Measurements from ENCODE around the gene RAB4B. TPM values are rescaled to one million over a fixed set of nuclear protein-coding genes. Genes with fewer than 3 reads are reported as not detected.
"Not testable (repeated sequence)": the region's sequence is repeated elsewhere in the genome, so short reads cannot be mapped to it uniquely, and the experiment has no call there.

The RAB4B gene
- total RNA-seq, 6 donors from 2014 or later: 39.9 to 78.5 (median 58.6) TPM

GRCh38 chr19:40777645-40777936, 456 bp upstream of the RAB4B start:
- H3K4me3 ChIP-seq: peak overlapping the region; percentile 63 to 90 (median 88)
- TF ChIP-seq EP300 (IDR thresholded peaks at IDR 0.05): peak in 1 of 4 donors; percentile 31
- TF ChIP-seq POLR2A (IDR thresholded peaks at IDR 0.05): no peak
- no peak for TF ChIP-seq POLR2AphosphoS5 (IDR thresholded peaks at IDR 0.05)
- H3K36me3 ChIP-seq: no peaks in the 10 kb centered on the region
- DNase-seq: no peak
- H3K27ac ChIP-seq: peak overlapping the region; percentile 92 to 98 (median 98)
- WGBS, 2 donors: 0% methylated on average over 10 of the region's 10 CpGs
- peaks cover 13 to 20% (median 18%) of the 10 kb centered on the region in 4 donors for H3K4me1 ChIP-seq
- H3K27me3 ChIP-seq: no peaks in the 10 kb centered on the region
- H3K9me3 ChIP-seq: no peaks in the 10 kb centered on the region
- ATAC-seq (ENCODE audit: low FRiP score in 2 of 2): no peak

GRCh38 chr19:40778706-40779284, 748 bp downstream of the RAB4B start:
- no peak for DNase-seq
- WGBS, 2 donors: 10 to 13% methylated on average over 7 of the region's 7 CpGs
- ATAC-seq (ENCODE audit: low FRiP score in 2 of 2): no peak
- peak overlapping the region; percentile 75 to 90 (median 88) for H3K4me3 ChIP-seq
- TF ChIP-seq POLR2AphosphoS5 (IDR thresholded peaks at IDR 0.05) (no peak), CTCF (IDR thresholded peaks at IDR 0.05) (no peak), POLR2A (IDR thresholded peaks at IDR 0.05) (no peak), EP300 (IDR thresholded peaks at IDR 0.05) (no peak)
- H3K36me3 ChIP-seq: peaks cover 0 to 4% (median 2%) of the 10 kb centered on the region in 4 donors
- no peaks in the 10 kb centered on the region for H3K9me3 ChIP-seq
- peak overlapping the region; percentile 92 to 98 (median 98) for H3K27ac ChIP-seq
- no peaks in the 10 kb centered on the region for H3K27me3 ChIP-seq
- peaks cover 13 to 20% (median 18%) of the 10 kb centered on the region in 4 donors for H3K4me1 ChIP-seq

GRCh38 chr19:40780582-40780981, 2.5 kb downstream of the RAB4B start:
- no peak for DNase-seq
- TF ChIP-seq CTCF (IDR thresholded peaks at IDR 0.05) (no peak), EP300 (IDR thresholded peaks at IDR 0.05) (no peak), POLR2A (IDR thresholded peaks at IDR 0.05) (no peak), POLR2AphosphoS5 (IDR thresholded peaks at IDR 0.05) (no peak)
- WGBS, 2 donors: 92 to 96% methylated on average over 5 of the region's 5 CpGs
- peaks cover 13 to 20% (median 18%) of the 10 kb centered on the region in 4 donors for H3K4me1 ChIP-seq
- H3K4me3 ChIP-seq: no peak overlapping the region
- H3K27me3 ChIP-seq: no peaks in the 10 kb centered on the region
- ATAC-seq (ENCODE audit: low FRiP score in 2 of 2): no peak
- no peaks in the 10 kb centered on the region for H3K9me3 ChIP-seq
- H3K27ac ChIP-seq: no peak overlapping the region
- peaks cover 0 to 15% (median 9%) of the 10 kb centered on the region in 4 donors for H3K36me3 ChIP-seq

GRCh38 chr19:40781140-40781539, 3.1 kb downstream of the RAB4B start:
- WGBS, 2 donors: 90 to 96% methylated on average over 7 of the region's 7 CpGs
- H3K4me1 ChIP-seq: peaks cover 13 to 20% (median 18%) of the 10 kb centered on the region in 4 donors
- no peaks in the 10 kb centered on the region for H3K9me3 ChIP-seq
- ATAC-seq (ENCODE audit: low FRiP score in 2 of 2) (no peak), DNase-seq (no peak)
- TF ChIP-seq CTCF (IDR thresholded peaks at IDR 0.05) (no peak), EP300 (IDR thresholded peaks at IDR 0.05) (no peak), POLR2AphosphoS5 (IDR thresholded peaks at IDR 0.05) (no peak), POLR2A (IDR thresholded peaks at IDR 0.05) (no peak)
- no peak overlapping the region for H3K27ac ChIP-seq
- H3K36me3 ChIP-seq: peaks cover 0 to 18% (median 9%) of the 10 kb centered on the region in 4 donors
- H3K27me3 ChIP-seq: no peaks in the 10 kb centered on the region
- H3K4me3 ChIP-seq: no peak overlapping the region

GRCh38 chr19:40783711-40784110, 5.7 kb downstream of the RAB4B start:
- H3K27ac ChIP-seq: no peak overlapping the region
- peak in 1 of 2 donors; percentile 55 for DNase-seq
- TF ChIP-seq EP300 (IDR thresholded peaks at IDR 0.05): no peak
- no peak for TF ChIP-seq POLR2AphosphoS5 (IDR thresholded peaks at IDR 0.05)
- TF ChIP-seq CTCF (IDR thresholded peaks at IDR 0.05): no peak
- TF ChIP-seq POLR2A (IDR thresholded peaks at IDR 0.05): no peak
- no peak for ATAC-seq (ENCODE audit: low FRiP score in 2 of 2)
- H3K4me1 ChIP-seq: peaks cover 6 to 9% (median 7%) of the 10 kb centered on the region in 4 donors
- no peaks in the 10 kb centered on the region for H3K9me3 ChIP-seq
- H3K4me3 ChIP-seq: no peak overlapping the region
- H3K27me3 ChIP-seq: no peaks in the 10 kb centered on the region
- peaks cover 0 to 30% (median 16%) of the 10 kb centered on the region in 4 donors for H3K36me3 ChIP-seq
- 90 to 95% methylated on average over 5 to 12 of the region's 14 CpGs for WGBS, 2 donors

GRCh38 chr19:40784146-40784545, 6.1 kb downstream of the RAB4B start:
- not testable (repeated sequence) for H3K9me3 ChIP-seq; H3K27ac ChIP-seq; H3K4me1 ChIP-seq; H3K4me3 ChIP-seq; ATAC-seq (ENCODE audit: low FRiP score in 2 of 2); H3K27me3 ChIP-seq; DNase-seq
- H3K36me3 ChIP-seq: peaks cover 0 to 30% (median 16%) of the 10 kb centered on the region in 4 donors
- WGBS, 2 donors: 100% methylated on average over 1 to 2 of the region's 2 CpGs
